OCI-LY3 (cell line): ENCODE results near the gene OS9.

Experiments
- EZH2phosphoT487 ChIP-seq: fragments of 200-600 bp; shearing (Covaris generic); IDR thresholded peaks from 2 replicates; pipeline ENCODE4 v1.6.1; 2018; ENCODE audit warnings: antibody characterized with exemption, mixed run types, low read depth
- TF ChIP-seq, protein P1 (sequence below): fragments of 200-600, 300-600 bp; sonication (generic); IDR thresholded peaks from 2 replicates; pipeline ENCODE4 v1.5.1; 2014; ENCODE audit warnings: antibody characterized with exemption, low read length, low read depth

DNA sequence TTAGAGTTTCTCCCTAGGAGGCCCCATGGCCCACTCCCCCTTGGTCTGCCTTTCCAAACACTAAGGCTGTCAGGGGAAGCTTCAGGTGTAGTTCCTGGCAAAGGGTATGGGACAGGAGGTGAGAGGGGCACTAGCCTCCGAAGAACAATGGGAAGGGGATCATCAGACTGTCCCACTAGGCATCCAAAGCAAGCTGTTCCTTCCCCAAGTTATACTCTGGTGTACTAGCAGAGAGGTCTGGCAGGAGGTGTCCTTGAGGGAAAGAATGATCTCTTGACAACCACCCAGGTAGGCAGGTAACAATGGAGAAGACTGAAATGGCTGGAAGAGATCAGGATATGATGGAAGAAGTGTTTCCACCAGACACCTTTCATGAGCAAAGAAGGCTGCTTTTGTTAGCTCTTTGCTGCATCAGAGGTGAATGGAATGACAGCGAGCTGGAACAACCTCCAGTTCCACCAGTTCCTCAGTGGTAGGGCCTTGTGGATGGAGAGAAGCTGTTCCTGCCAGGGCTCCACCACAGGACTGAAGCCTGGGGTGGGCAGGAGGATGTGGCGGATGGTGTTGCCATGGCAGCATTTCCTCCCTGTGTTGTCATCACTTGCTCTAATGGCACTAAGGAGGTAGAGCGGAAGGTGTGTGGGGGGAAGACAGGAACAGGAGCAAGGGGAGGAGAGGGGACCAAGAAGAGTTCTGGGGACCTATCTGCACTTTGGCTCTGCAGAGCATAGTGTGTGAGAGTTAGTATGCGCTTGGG is 46.9 kb downstream of the OS9 start:
- TF ChIP-seq, protein P1, sequence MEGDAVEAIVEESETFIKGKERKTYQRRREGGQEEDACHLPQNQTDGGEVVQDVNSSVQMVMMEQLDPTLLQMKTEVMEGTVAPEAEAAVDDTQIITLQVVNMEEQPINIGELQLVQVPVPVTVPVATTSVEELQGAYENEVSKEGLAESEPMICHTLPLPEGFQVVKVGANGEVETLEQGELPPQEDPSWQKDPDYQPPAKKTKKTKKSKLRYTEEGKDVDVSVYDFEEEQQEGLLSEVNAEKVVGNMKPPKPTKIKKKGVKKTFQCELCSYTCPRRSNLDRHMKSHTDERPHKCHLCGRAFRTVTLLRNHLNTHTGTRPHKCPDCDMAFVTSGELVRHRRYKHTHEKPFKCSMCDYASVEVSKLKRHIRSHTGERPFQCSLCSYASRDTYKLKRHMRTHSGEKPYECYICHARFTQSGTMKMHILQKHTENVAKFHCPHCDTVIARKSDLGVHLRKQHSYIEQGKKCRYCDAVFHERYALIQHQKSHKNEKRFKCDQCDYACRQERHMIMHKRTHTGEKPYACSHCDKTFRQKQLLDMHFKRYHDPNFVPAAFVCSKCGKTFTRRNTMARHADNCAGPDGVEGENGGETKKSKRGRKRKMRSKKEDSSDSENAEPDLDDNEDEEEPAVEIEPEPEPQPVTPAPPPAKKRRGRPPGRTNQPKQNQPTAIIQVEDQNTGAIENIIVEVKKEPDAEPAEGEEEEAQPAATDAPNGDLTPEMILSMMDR = no peak
- TF ChIP-seq EZH2phosphoT487 = no peak
